Adrenal gland (tissue), 12 donors: ENCODE results near the gene ALKBH5. TPM values are rescaled to one million over a fixed set of nuclear protein-coding genes. Genes with fewer than 3 reads are reported as not detected.

Experiments
- DNase-seq, 7 donors: peaks; one replicate each; pipeline ENCODE4 v3.0.0-alpha.2; 2019 to 2020
- H3K27ac ChIP-seq, 5 donors: fragments of 200-600 bp; sonication (generic) in 4 of 5; 1 replicate in 3 of 5; 2 replicates in 2 of 5; pipeline versions ENCODE4 v1.5.1 to v1.8.0; 2016 to 2020; ENCODE audit warnings: mild to moderate bottlenecking in 1 of 5
- H3K27me3 ChIP-seq: fragments of 200-600 bp; 2 replicates; pipeline ENCODE4 v1.8.0; 2021
- H3K36me3 ChIP-seq, 2 donors: fragments of 200-600 bp; replicated peaks in 1 of 2; 1 replicate in 1 of 2; 2 replicates in 1 of 2; pipeline versions ENCODE4 v1.5.1 to v1.8.0; 2018 to 2022
- H3K4me1 ChIP-seq, 2 donors: fragments of 200-600 bp; replicated peaks in 1 of 2; 1 replicate in 1 of 2; 2 replicates in 1 of 2; pipeline versions ENCODE4 v1.5.1 to v1.8.0; 2018 to 2021
- H3K4me3 ChIP-seq, 4 donors: fragments of 200-600 bp; sonication (generic) in 3 of 4; one replicate each; pipeline ENCODE4 v1.5.1; 2016 to 2018
- H3K9me3 ChIP-seq, 3 donors: fragments of 200-600 bp; sonication (generic) in 1 of 3; replicated peaks in 1 of 3; 1 replicate in 2 of 3; 2 replicates in 1 of 3; pipeline versions ENCODE4 v1.5.1 to v1.8.0; 2016 to 2021
- POLR2A ChIP-seq, 2 donors: fragments of 450-650 bp; IDR thresholded peaks; one replicate each; pipeline ENCODE4 v1.6.1; 2017; ENCODE audit warnings: antibody characterized with exemption in 2 of 2, mild to moderate bottlenecking in 2 of 2, moderate library complexity in 1 of 2
- WGBS, 4 donors: extraction: QIAGEN DNeasy Blood & Tissue Kit in 2 of 4; methylation state at CpG; one replicate each; pipeline versions ENCODE4 v1.1.5 to v1.1.7; 2013 to 2017; 5-methylcytosine and 5-hydroxymethylcytosine counted together
- intact Hi-C, 2 donors: fragments of 100-400 bp; cut with DNase I; formaldehyde crosslinking; loops; one replicate each; pipeline versions ENCODE4 v1.14.1 to v1.15.0; 2022 to 2023
- polyA plus RNA-seq, 3 donors: library from polyadenylated mRNA; stranded (reverse); fragments of 200-250 nt in 2 of 3; fragments of 350-450 nt in 1 of 3; fragmentation: Illumina TruSeq in 1 of 3; extraction: RNeasy Lipid Tissue Mini Kit (QIAGEN cat#74804) in 1 of 3; gene quantifications; one replicate each; pipeline ENCODE4 v1.2.3, GENCODE V29; 2013 to 2014
- total RNA-seq, 9 donors: library from RNA; depleted of rRNA in 4 of 9; stranded (reverse); fragments of >200 nt in 4 of 9; fragments of 120-200 nt in 1 of 9; fragmentation: NEBNext Ultra II Directional in 1 of 9; extraction: Animal tissue kit (Norgen Biotek cat#: 25700) in 1 of 9; gene quantifications; one replicate each; pipeline versions ENCODE4 v1.1.0 to v1.2.4, GENCODE V29; 2013 to 2023
- TF ChIP-seq, protein P1 (sequence below), 6 experiments: fragments of 450-650 bp in 4 of 6; fragments of 200-600 bp in 2 of 6; sonication (generic) in 1 of 6; IDR thresholded peaks; 1 replicate in 5 of 6; 2 replicates in 1 of 6; pipeline versions ENCODE4 v1.5.1 to v1.8.0; 2016 to 2021; ENCODE audit warnings: antibody characterized with exemption in 6 of 6, mild to moderate bottlenecking in 2 of 6, moderate library complexity in 1 of 6
- donor health status: healthy with polysubstance abuse.
- donor health status: Bipolar disorder and iron deficiency.
- donor health status: DM: yes; HTN: yes; CAD: no.
- donor health status: DM: no; HTN: no; CAD: no.
- donor health status: DM: no; HTN: no; CAD: no.
- donor health status: DM: yes; HTN: yes; CAD: no.

ALKBH5 gene
- total and polyA plus RNA-seq, 12 donors: 28.4 to 154 (median 138) TPM

DNA sequence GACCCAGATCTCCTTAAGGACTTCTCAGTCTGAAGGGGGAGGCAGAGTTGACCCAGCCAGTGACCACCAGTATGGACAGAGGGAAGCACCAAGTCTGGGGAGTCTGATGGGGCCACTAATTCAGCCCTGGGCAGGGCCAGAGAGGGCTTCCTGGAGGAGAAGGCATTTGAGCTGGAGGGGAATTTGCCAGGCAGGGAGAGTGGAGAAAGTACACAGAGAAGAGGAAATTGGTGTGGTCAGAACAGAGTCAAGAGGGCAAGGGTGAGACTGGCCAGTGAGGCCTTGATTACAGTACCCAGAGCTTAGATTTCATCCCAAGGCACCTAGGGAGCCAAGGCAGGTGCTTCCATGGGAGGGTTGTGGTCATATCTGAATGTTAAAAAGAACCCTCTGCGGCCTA, 38.8 kb upstream of the ALKBH5 start:
- no peaks in the 10 kb centered on the region for H3K36me3 ChIP-seq
- no peak overlapping the region for H3K27ac ChIP-seq
- no peak for DNase-seq
- no peaks in the 10 kb centered on the region for H3K27me3 ChIP-seq
- H3K4me3 ChIP-seq: no peak overlapping the region
- no peaks in the 10 kb centered on the region for H3K9me3 ChIP-seq
- WGBS, 4 donors: 80 to 95% (median 89%) methylated on average over 1 of the region's 1 CpG
- intact Hi-C loops: loop anchor here in 1 of 2 donors (5.0 kb wide), 1 partner anchor 72 kb away; no protein-coding TSS in a partner anchor
- no peak for TF ChIP-seq POLR2A (IDR thresholded peaks at IDR 0.05)
- TF ChIP-seq, protein P1, sequence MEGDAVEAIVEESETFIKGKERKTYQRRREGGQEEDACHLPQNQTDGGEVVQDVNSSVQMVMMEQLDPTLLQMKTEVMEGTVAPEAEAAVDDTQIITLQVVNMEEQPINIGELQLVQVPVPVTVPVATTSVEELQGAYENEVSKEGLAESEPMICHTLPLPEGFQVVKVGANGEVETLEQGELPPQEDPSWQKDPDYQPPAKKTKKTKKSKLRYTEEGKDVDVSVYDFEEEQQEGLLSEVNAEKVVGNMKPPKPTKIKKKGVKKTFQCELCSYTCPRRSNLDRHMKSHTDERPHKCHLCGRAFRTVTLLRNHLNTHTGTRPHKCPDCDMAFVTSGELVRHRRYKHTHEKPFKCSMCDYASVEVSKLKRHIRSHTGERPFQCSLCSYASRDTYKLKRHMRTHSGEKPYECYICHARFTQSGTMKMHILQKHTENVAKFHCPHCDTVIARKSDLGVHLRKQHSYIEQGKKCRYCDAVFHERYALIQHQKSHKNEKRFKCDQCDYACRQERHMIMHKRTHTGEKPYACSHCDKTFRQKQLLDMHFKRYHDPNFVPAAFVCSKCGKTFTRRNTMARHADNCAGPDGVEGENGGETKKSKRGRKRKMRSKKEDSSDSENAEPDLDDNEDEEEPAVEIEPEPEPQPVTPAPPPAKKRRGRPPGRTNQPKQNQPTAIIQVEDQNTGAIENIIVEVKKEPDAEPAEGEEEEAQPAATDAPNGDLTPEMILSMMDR (IDR thresholded peaks at IDR 0.05): no peak
- H3K4me1 ChIP-seq: no peaks in the 10 kb centered on the region

DNA sequence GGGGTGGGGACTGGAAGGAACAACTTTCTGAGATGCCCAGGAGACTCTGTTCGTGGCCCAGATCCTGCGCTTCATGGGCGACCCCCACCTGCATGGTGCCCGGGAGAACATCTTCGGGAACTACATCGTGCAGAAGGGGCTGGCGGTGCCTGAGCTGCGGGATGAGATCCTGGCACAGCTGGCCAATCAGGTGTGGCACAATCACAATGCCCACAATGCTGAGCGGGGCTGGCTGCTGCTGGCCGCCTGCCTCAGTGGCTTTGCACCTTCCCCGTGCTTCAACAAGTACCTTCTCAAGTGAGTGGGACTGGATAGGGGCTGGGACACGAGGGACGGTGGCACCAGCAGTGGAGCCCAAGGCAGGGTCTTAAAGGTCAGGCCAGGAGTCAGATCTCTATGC, 37.8 kb upstream of the ALKBH5 start:
- DNase-seq: no peak
- 77 to 89% (median 88%) methylated on average over 12 to 13 of the region's 13 CpGs for WGBS, 4 donors
- Histone ChIP-seq H3K27ac (no peak overlapping the region), H3K4me3 (no peak overlapping the region), H3K27me3 (no peaks in the 10 kb centered on the region), H3K4me1 (no peaks in the 10 kb centered on the region), H3K9me3 (no peaks in the 10 kb centered on the region), H3K36me3 (no peaks in the 10 kb centered on the region)
- intact Hi-C loops: no loop called here
- no peak for TF ChIP-seq POLR2A (IDR thresholded peaks at IDR 0.05)
- TF ChIP-seq, protein P1 (IDR thresholded peaks at IDR 0.05): no peak

DNA sequence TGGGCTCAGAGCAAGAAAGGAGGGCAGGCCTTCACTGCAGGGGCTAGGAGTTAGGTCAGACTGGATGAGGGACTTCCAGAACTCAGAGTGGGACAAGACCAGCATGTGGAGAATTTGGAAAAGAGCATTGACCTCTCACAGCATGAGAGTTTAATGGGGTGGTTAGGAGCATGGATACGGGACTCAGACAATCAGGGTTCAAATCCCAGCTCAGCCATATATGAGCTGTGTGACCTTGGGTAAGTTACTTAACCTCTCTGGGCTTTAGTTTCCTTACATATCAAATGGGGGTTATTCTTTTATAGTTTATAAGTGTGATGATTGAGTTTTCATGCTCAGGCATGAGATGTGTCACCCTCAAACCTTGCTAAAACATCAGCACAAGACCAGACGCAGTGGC, 37.4 kb upstream of the ALKBH5 start:
- TF ChIP-seq, protein P1 (IDR thresholded peaks at IDR 0.05): no peak
- TF ChIP-seq POLR2A (IDR thresholded peaks at IDR 0.05): no peak
- WGBS, 4 donors: 82 to 92% (median 86%) methylated on average over 2 of the region's 2 CpGs
- no peak for DNase-seq
- H3K27ac ChIP-seq: no peak overlapping the region
- H3K27me3 ChIP-seq: no peaks in the 10 kb centered on the region
- H3K36me3 ChIP-seq: no peaks in the 10 kb centered on the region
- H3K4me1 ChIP-seq: no peaks in the 10 kb centered on the region
- intact Hi-C loops: no loop called here
- H3K9me3 ChIP-seq: no peaks in the 10 kb centered on the region
- H3K4me3 ChIP-seq: no peak overlapping the region

DNA sequence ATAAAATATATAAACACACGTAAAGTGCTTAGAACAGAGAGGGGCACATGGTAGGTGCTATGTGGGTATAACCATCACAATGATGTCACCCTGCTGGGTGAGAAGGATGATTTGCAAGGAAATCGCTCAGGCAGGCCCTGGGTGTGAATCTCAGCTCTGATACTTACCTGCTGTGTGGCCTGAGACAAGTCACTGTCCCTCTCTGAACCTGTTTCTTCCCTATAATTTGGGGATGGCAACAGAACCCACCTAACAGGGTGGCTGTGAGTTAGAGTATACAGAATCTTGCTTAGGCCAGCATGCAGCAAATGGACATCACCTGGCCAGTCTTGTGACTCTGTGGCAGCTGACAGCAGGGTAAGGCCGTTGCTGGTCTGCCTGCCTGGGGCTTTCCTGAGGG, 36.6 kb upstream of the ALKBH5 start:
- TF ChIP-seq, protein P1 (IDR thresholded peaks at IDR 0.05): no peak
- no peak for TF ChIP-seq POLR2A (IDR thresholded peaks at IDR 0.05)
- DNase-seq: no peak
- H3K9me3 ChIP-seq: no peaks in the 10 kb centered on the region
- intact Hi-C loops: no loop called here
- H3K27me3 ChIP-seq: no peaks in the 10 kb centered on the region
- H3K4me1 ChIP-seq: no peaks in the 10 kb centered on the region
- no peak overlapping the region for H3K27ac ChIP-seq
- no peak overlapping the region for H3K4me3 ChIP-seq
- 71 to 83% (median 80%) methylated on average over 2 to 3 of the region's 3 CpGs for WGBS, 4 donors
- no peaks in the 10 kb centered on the region for H3K36me3 ChIP-seq
